OCI-LY3 (cell line): ENCODE measurements around the gene BAIAP2.

Experiments used
- CTCF ChIP-seq: fragments of 200-600, 300-600 bp; sonication (generic); IDR thresholded peaks from 2 replicates; pipeline ENCODE4 v1.5.1; 2014; ENCODE audit warnings: antibody characterized with exemption, low read length, low read depth
- EZH2phosphoT487 ChIP-seq: fragments of 200-600 bp; shearing (Covaris generic); IDR thresholded peaks from 2 replicates; pipeline ENCODE4 v1.6.1; 2018; ENCODE audit warnings: antibody characterized with exemption, mixed run types, low read depth

GRCh38 chr17:81030741-81031565 is 4.0 kb upstream of the BAIAP2 start:
- TF ChIP-seq CTCF: no peak
- TF ChIP-seq EZH2phosphoT487: no peak
